Lower leg skin (tissue), 4 donors: Measurements from ENCODE around the gene TNFRSF11A. TPM values are rescaled to one million over a fixed set of nuclear protein-coding genes. Genes with fewer than 3 reads are reported as not detected.

ENCODE experiments used
- DNase-seq, 2 donors: peaks; one replicate each; pipeline ENCODE4 v3.0.0-alpha.2; 2019; ENCODE audit warnings: low spot score in 2 of 2
- H3K4me3 ChIP-seq: fragments of 200-600 bp; sonication (generic); 2 replicates; pipeline ENCODE4 v1.5.1; 2017; ENCODE audit warnings: mild to moderate bottlenecking, low read depth; ENCODE audit not compliant: poor library complexity, severe bottlenecking
- CTCF ChIP-seq, 3 donors: fragments of 450-650 bp; IDR thresholded peaks; one replicate each; pipeline ENCODE4 v1.5.1; 2016; ENCODE audit warnings: antibody characterized with exemption in 3 of 3, mild to moderate bottlenecking in 3 of 3, moderate library complexity in 2 of 3
- POLR2A ChIP-seq, 2 donors: fragments of 450-650 bp; IDR thresholded peaks; one replicate each; pipeline ENCODE4 v1.6.1; 2016 to 2017; ENCODE audit warnings: antibody characterized with exemption in 2 of 2, mild to moderate bottlenecking in 1 of 2, moderate library complexity in 1 of 2
- WGBS, 2 donors: methylation state at CpG; one replicate each; pipeline ENCODE4 v1.1.5; 2018; 5-methylcytosine and 5-hydroxymethylcytosine counted together
- intact Hi-C: fragments of 100-400 bp; cut with DNase I; formaldehyde crosslinking; loops from one replicate; pipeline ENCODE4 v1.15.0; 2023; ENCODE audit warnings: low total_unique reads
- total RNA-seq, 4 donors: library from RNA; depleted of rRNA; stranded (reverse); fragments of >200 nt; gene quantifications; one replicate each; pipeline ENCODE4 v1.1.0, GENCODE V29; 2016

Gene TNFRSF11A
- total RNA-seq, 4 donors from 2014 or later = 1.5 to 7.6 (median 4.7) TPM

DNA sequence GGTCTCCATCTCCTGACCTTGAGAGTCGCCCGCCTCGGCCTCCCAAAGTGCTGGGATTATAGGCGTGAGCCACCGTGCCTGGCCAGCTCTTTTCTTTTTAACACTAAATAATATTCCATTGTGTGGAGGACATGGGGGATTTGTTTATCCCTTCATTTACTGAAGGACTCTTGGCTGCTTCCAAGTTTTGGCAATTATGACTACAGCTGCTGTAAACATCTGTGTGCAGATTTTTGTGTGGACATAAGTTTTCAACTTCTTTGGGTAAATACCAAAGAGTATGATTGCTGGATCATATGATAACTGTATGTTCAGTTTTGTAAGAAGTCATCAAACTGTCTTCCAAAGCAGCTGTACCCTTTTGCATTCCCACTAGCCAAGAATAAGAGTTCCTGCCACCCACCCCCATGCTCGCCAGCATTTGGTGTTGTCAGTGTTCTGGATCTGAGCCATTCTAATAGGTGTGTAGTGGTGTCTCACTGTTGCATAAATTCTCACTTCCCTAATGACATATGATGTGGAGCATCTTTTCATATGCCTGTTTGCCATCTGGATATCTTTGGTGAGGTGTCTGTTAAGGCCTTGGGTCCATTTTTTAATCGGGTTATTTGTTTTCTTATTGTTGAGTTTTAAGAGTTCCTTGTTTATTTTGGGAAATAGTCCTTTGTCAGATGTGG is 52.2 kb downstream of the TNFRSF11A start:
- H3K4me3 ChIP-seq = no peak overlapping the region
- intact Hi-C loops = no loop called here
- TF ChIP-seq POLR2A (IDR thresholded peaks at IDR 0.05) = no peak
- no peak for TF ChIP-seq CTCF (IDR thresholded peaks at IDR 0.05)
- WGBS, 2 donors = 87 to 91% methylated on average over 7 of the region's 7 CpGs
- no peak for DNase-seq

DNA sequence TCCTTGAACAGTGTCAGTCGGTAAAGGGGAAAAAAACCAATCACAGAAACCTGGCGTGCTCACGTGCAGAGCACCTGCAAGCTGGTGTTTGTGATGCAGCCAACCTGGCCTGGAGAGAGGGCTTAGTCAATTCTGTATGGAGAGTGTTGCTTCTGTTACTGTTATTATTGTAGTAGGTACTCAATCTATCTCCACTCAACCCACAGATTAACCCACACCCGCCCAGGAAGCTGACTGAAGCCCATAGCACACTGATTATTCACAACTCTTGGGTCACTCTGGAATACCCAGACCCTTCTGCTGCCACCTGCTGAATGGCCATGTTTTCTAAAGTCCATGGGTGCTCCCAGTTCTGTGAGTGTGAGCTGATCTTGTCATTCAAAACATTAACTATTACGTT is 53.9 kb downstream of the TNFRSF11A start:
- intact Hi-C loops = no loop called here
- WGBS, 2 donors = 89 to 94% methylated on average over 5 of the region's 5 CpGs
- DNase-seq = no peak
- TF ChIP-seq CTCF (IDR thresholded peaks at IDR 0.05) (no peak), POLR2A (IDR thresholded peaks at IDR 0.05) (no peak)
- H3K4me3 ChIP-seq = no peak overlapping the region

GRCh38 chr18:62381373-62381772 is 56.3 kb downstream of the TNFRSF11A start:
- DNase-seq = no peak
- TF ChIP-seq POLR2A (IDR thresholded peaks at IDR 0.05) (no peak), CTCF (IDR thresholded peaks at IDR 0.05) (no peak)
- no peak overlapping the region for H3K4me3 ChIP-seq
- 82 to 84% methylated on average over 5 of the region's 5 CpGs for WGBS, 2 donors
- intact Hi-C loops = no loop called here

DNA sequence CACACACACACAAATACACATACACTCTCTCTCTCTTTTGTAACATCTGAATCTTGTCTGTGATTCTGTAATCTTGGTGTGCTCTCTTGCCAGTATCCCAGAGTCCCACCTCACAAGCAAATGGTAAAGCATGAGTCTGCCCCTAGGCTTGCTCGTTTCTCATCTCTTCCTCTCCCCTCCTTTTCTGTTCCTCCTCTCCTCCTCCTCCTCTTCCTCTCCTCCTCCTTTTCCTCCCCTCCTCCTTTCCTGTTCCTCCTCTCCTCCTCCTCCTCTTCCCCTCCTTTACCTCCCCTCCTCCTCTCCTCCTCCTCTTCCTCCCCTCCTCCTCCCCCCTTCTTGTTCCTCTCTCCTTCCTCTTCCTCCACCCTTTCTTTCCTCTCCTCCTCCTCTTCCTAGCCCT is 59.0 kb downstream of the TNFRSF11A start:
- H3K4me3 ChIP-seq = no peak overlapping the region
- no peak for DNase-seq

GRCh38 chr18:62384610-62385097 is 59.5 kb downstream of the TNFRSF11A start:
- intact Hi-C loops = no loop called here
- no peak for DNase-seq
- no peak for TF ChIP-seq POLR2A (IDR thresholded peaks at IDR 0.05)
- no peak for TF ChIP-seq CTCF (IDR thresholded peaks at IDR 0.05)
- 67 to 72% methylated on average over 26 to 41 of the region's 46 CpGs for WGBS, 2 donors
- H3K4me3 ChIP-seq = no peak overlapping the region

More for the DNA sequence above, 59.0 kb downstream of the TNFRSF11A start:
- intact Hi-C loops = no loop called here
- TF ChIP-seq CTCF (IDR thresholded peaks at IDR 0.05) = no peak
- TF ChIP-seq POLR2A (IDR thresholded peaks at IDR 0.05) = no peak
- 9 to 36% methylated on average over 1 of the region's 1 CpG for WGBS, 2 donors

GRCh38 chr18:62386091-62386490 is 61.0 kb downstream of the TNFRSF11A start:
- DNase-seq = no peak
- no peak overlapping the region for H3K4me3 ChIP-seq
- 80 to 90% methylated on average over 5 of the region's 5 CpGs for WGBS, 2 donors
- intact Hi-C loops = no loop called here
- TF ChIP-seq POLR2A (IDR thresholded peaks at IDR 0.05) (no peak), CTCF (IDR thresholded peaks at IDR 0.05) (no peak)
